Measurements from ENCODE around the gene MID1IP1.

DNA sequence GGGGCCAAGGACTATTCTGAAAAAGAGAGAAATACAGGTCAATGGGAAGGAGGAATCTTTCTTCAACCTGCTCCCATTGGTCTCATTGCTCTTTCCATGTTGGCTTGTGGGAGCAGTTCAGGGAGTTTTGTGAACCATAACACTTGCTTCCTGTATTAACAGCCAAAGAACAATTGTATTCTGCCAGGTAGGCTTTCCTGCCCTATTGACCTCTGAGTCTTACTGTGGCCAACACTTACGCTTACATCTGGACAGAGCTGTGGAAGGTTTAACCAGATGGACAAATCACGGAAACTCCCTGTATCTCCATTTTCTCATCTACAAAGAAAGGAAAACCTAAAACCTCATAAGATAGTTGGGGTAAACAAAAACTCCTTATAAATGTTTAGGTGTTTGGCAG lies 30.7 kb downstream of the MID1IP1 start:
- TF ChIP-seq, protein P1, sequence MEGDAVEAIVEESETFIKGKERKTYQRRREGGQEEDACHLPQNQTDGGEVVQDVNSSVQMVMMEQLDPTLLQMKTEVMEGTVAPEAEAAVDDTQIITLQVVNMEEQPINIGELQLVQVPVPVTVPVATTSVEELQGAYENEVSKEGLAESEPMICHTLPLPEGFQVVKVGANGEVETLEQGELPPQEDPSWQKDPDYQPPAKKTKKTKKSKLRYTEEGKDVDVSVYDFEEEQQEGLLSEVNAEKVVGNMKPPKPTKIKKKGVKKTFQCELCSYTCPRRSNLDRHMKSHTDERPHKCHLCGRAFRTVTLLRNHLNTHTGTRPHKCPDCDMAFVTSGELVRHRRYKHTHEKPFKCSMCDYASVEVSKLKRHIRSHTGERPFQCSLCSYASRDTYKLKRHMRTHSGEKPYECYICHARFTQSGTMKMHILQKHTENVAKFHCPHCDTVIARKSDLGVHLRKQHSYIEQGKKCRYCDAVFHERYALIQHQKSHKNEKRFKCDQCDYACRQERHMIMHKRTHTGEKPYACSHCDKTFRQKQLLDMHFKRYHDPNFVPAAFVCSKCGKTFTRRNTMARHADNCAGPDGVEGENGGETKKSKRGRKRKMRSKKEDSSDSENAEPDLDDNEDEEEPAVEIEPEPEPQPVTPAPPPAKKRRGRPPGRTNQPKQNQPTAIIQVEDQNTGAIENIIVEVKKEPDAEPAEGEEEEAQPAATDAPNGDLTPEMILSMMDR (IDR thresholded peaks at IDR 0.05; ENCODE audit: low read depth, low read length): no peak
- TF ChIP-seq POLR2A (IDR thresholded peaks at IDR 0.05; ENCODE audit: extremely low read depth, insufficient read length): no peak
